ENCODE measurements around the gene ALDH9A1. TPM values are rescaled to one million over a fixed set of nuclear protein-coding genes. Genes with fewer than 3 reads are reported as not detected.

ALDH9A1 gene
- total and polyA plus RNA-seq, 2 of the 4 experiments (the other 2 are of a cell fraction), result 43.5 to 43.7 TPM

DNA sequence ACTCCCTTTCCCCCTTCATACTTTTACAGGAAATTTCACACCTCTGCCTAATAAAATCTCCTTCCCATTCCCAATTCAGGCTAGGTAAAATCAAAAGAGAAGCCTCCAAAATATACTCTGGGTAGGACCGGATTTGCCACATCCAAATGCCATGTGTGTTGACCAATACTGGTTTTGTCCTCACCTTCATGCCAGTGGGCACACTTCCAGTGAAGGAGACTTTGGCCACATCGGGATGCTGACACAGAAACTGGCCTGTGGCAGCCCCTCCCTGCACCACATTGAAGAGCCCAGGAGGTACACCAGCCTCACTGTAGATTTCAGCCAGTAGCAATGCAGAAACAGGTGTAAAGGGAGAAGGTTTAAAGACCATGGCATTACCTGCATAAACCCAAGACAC lies 18.1 kb downstream of the ALDH9A1 start:
- no peak for ATAC-seq (ENCODE audit: low read depth)
- Histone ChIP-seq H3K27me3 (ENCODE audit: control insufficient read depth, insufficient read depth, low read length) (no peaks in the 10 kb centered on the region), H4K5ac (ENCODE audit: low read depth, low read length) (no peak overlapping the region), H3K9me1 (ENCODE audit: insufficient read depth, low read length) (no peaks in the 10 kb centered on the region; the same call in 1 of the 2 replicates), H2AK9ac (replicated peaks; ENCODE audit: low read depth, low read length, poor library complexity) (no peak overlapping the region), H3K9ac (ENCODE audit: low read depth, low read length) (no peak overlapping the region), H3K27ac (ENCODE audit: insufficient read depth, low read length) (no peak overlapping the region), H2BK15ac (ENCODE audit: low read depth, low read length) (no peak overlapping the region), H3K56ac (ENCODE audit: extremely low read depth, insufficient read depth, low read length) (no peak overlapping the region), H4K8ac (ENCODE audit: low read depth in 2 of 2, low read length in 2 of 2) (no peak overlapping the region), H3K36me3 (ENCODE audit: control insufficient read depth, insufficient read depth, low read length) (peaks cover 29% of the 10 kb centered on the region), H3K4me3 (ENCODE audit: insufficient read depth, low read depth, low read length) (no peak overlapping the region), H3K14ac (replicated peaks; ENCODE audit: low read depth, low read length) (no peak overlapping the region), H3K4me1 (ENCODE audit: control insufficient read depth, insufficient read depth, low read length) (no peaks in the 10 kb centered on the region), H2AFZ (replicated peaks; ENCODE audit: low read length, poor library complexity) (no peak overlapping the region), H3K23ac (ENCODE audit: low read depth, low read length) (no peak overlapping the region), H3K18ac (ENCODE audit: low read depth, low read length) (no peak overlapping the region), H2BK5ac (ENCODE audit: low read depth, low read length, poor library complexity, severe bottlenecking) (no peak overlapping the region), H4K20me1 (ENCODE audit: insufficient read depth, low read length) (no peaks in the 10 kb centered on the region), H2AK5ac (ENCODE audit: low read depth, low read length) (no peak overlapping the region), H3K4ac (ENCODE audit: low read depth, low read length) (no peak overlapping the region), H2BK20ac (ENCODE audit: low read depth, low read length) (no peak overlapping the region), H3K4me2 (ENCODE audit: low read depth, low read length) (no peak overlapping the region), H3K9me3 (ENCODE audit: control insufficient read depth, insufficient read depth, low read length) (no peaks in the 10 kb centered on the region), H4K91ac (ENCODE audit: insufficient read depth, low read depth, low read length) (no peak overlapping the region), H3K79me1 (ENCODE audit: low read depth in 1 of 2, low read length in 2 of 2) (peaks cover 13 to 19% of the 10 kb centered on the region in 2 experiments; a peak in 3 of 4 replicates), H2BK120ac (ENCODE audit: low read depth, low read length) (no peak overlapping the region)
- DNase-seq, result no peak
- dilution Hi-C loops (cut with HindIII; ENCODE audit: low sequenced_read_pairs, unreplicated experiment) (no loop called here), intact Hi-C loops (cut with micrococcal nuclease) (no loop called here), in situ Hi-C loops (cut with MboI; ENCODE audit: low sequenced_read_pairs) (no loop called here)
- TF ChIP-seq, protein P1, sequence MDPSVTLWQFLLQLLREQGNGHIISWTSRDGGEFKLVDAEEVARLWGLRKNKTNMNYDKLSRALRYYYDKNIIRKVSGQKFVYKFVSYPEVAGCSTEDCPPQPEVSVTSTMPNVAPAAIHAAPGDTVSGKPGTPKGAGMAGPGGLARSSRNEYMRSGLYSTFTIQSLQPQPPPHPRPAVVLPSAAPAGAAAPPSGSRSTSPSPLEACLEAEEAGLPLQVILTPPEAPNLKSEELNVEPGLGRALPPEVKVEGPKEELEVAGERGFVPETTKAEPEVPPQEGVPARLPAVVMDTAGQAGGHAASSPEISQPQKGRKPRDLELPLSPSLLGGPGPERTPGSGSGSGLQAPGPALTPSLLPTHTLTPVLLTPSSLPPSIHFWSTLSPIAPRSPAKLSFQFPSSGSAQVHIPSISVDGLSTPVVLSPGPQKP (IDR thresholded peaks at IDR 0.05; ENCODE audit: borderline replicate concordance, low read depth, low read length), result no peak
- TF ChIP-seq, protein P2, sequence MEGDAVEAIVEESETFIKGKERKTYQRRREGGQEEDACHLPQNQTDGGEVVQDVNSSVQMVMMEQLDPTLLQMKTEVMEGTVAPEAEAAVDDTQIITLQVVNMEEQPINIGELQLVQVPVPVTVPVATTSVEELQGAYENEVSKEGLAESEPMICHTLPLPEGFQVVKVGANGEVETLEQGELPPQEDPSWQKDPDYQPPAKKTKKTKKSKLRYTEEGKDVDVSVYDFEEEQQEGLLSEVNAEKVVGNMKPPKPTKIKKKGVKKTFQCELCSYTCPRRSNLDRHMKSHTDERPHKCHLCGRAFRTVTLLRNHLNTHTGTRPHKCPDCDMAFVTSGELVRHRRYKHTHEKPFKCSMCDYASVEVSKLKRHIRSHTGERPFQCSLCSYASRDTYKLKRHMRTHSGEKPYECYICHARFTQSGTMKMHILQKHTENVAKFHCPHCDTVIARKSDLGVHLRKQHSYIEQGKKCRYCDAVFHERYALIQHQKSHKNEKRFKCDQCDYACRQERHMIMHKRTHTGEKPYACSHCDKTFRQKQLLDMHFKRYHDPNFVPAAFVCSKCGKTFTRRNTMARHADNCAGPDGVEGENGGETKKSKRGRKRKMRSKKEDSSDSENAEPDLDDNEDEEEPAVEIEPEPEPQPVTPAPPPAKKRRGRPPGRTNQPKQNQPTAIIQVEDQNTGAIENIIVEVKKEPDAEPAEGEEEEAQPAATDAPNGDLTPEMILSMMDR (conservative IDR thresholded peaks at IDR 0.05; ENCODE audit: low read depth, low read length), result no peak
- no peak for TF ChIP-seq RAD21 (IDR thresholded peaks at IDR 0.05; ENCODE audit: low read length)
- no peak for TF ChIP-seq NFE2L2 (IDR thresholded peaks at IDR 0.05; ENCODE audit: low read depth, low read length)
- no peak for TF ChIP-seq BHLHE40 (IDR thresholded peaks at IDR 0.05; ENCODE audit: low read depth, low read length)
- no peak for TF ChIP-seq USF2 (IDR thresholded peaks at IDR 0.05; ENCODE audit: low read depth, low read length)
- TF ChIP-seq MXI1 (IDR thresholded peaks at IDR 0.05; ENCODE audit: borderline replicate concordance, low read depth, low read length), result no peak
- no peak for TF ChIP-seq RFX5 (IDR thresholded peaks at IDR 0.05; ENCODE audit: low read depth, low read length)
- no peak for TF ChIP-seq CHD1 (IDR thresholded peaks at IDR 0.05; ENCODE audit: low read depth, low read length)
- TF ChIP-seq SMC3 (IDR thresholded peaks at IDR 0.05; ENCODE audit: low read depth, low read length), result no peak
- no peak for TF ChIP-seq FOS (IDR thresholded peaks at IDR 0.05; ENCODE audit: low read depth, low read length)
- no peak for TF ChIP-seq MAZ (IDR thresholded peaks at IDR 0.05; ENCODE audit: borderline replicate concordance, low read depth, low read length)
- TF ChIP-seq MAFK (IDR thresholded peaks at IDR 0.05; ENCODE audit: low read depth, low read length), result no peak
- no peak for TF ChIP-seq POLR2A (IDR thresholded peaks at IDR 0.05; ENCODE audit: low read depth, low read length)
- TF ChIP-seq RCOR1 (IDR thresholded peaks at IDR 0.05; ENCODE audit: insufficient replicate concordance, low read length), result no peak
- WGBS, 2 experiments (ENCODE audit: extremely low coverage in 2 of 2, insufficient read length in 1 of 2), result 100% methylated on average over 1 of the region's 2 CpGs; no CpG with 5 or more reads in 1 of the 2 experiments
- POLR2A ChIA-PET (ENCODE audit: unreplicated experiment), result no interaction called here
- BruUV-seq (replicated peaks), result no TSS peak
- CTCF ChIA-PET, result no interaction called here
